ENCODE results near the gene CLIP2. TPM values are rescaled to one million over a fixed set of nuclear protein-coding genes. Genes with fewer than 3 reads are reported as not detected.
A peak's percentile ranks its signal among the peaks of the same experiment; 100 is the strongest.
"Not testable (repeated sequence)": the region's sequence is repeated elsewhere in the genome, so short reads cannot be mapped to it uniquely, and the experiment has no call there.

Gene CLIP2
- total RNA-seq, 1 donor from 2014 or later: 4.3 TPM

- no peak for ATAC-seq
These were observed 11.7 kb downstream of the CLIP2 start for GRCh38 chr7:74300926-74301325.

- no peak for ATAC-seq
These were observed 13.6 kb downstream of the CLIP2 start for GRCh38 chr7:74302745-74303221.

GRCh38 chr7:74304550-74304949 is 15.3 kb downstream of the CLIP2 start:
- no peak for ATAC-seq

GRCh38 chr7:74306004-74306729 is 17.0 kb downstream of the CLIP2 start:
- ATAC-seq: no peak

- peak; percentile 35 for ATAC-seq
These were observed 17.7 kb downstream of the CLIP2 start for GRCh38 chr7:74306730-74307469.

- ATAC-seq: no peak
These were observed 18.7 kb downstream of the CLIP2 start for GRCh38 chr7:74307738-74308505.

- no peak for ATAC-seq
These were observed 20.0 kb downstream of the CLIP2 start for GRCh38 chr7:74309181-74309580.

- ATAC-seq: no peak
These were observed 22.1 kb downstream of the CLIP2 start for GRCh38 chr7:74311305-74311744.

- peak; percentile 97 for ATAC-seq
These were observed 23.3 kb downstream of the CLIP2 start for GRCh38 chr7:74312418-74313028.

GRCh38 chr7:74315891-74316290 is 26.7 kb downstream of the CLIP2 start:
- not testable (repeated sequence) for ATAC-seq

- ATAC-seq: no peak
These were observed 28.1 kb downstream of the CLIP2 start for GRCh38 chr7:74317146-74317782.

GRCh38 chr7:74318043-74318442 is 28.8 kb downstream of the CLIP2 start:
- no peak for ATAC-seq

GRCh38 chr7:74320645-74321221 is 31.5 kb downstream of the CLIP2 start:
- ATAC-seq: peak; percentile 25

GRCh38 chr7:74322892-74323291 is 33.7 kb downstream of the CLIP2 start:
- ATAC-seq: not testable (repeated sequence)

GRCh38 chr7:74324531-74325209 is 35.5 kb downstream of the CLIP2 start:
- peak; percentile 29 for ATAC-seq

- ATAC-seq: no peak
These were observed 36.0 kb downstream of the CLIP2 start for GRCh38 chr7:74325210-74325565.

GRCh38 chr7:74329225-74329624 is 40.0 kb downstream of the CLIP2 start:
- ATAC-seq: no peak

GRCh38 chr7:74332373-74333176 is 43.4 kb downstream of the CLIP2 start:
- no peak for ATAC-seq

- ATAC-seq: no peak
These were observed 44.8 kb downstream of the CLIP2 start for GRCh38 chr7:74334030-74334429.

- ATAC-seq: no peak
These were observed 48.7 kb downstream of the CLIP2 start for GRCh38 chr7:74337926-74338325.
